Kasumi-1 (cell line): ENCODE measurements around the gene HCCS.
A peak's percentile ranks its signal among the peaks of the same experiment; 100 is the strongest.
"Not testable (repeated sequence)": the region's sequence is repeated elsewhere in the genome, so short reads cannot be mapped to it uniquely, and the experiment has no call there.

ENCODE experiments used
- DNase-seq, 2 experiments: peaks; one replicate each; lab custom pipeline; 2025; lab: John Stamatoyannopoulos, UW

HCCS gene

DNA sequence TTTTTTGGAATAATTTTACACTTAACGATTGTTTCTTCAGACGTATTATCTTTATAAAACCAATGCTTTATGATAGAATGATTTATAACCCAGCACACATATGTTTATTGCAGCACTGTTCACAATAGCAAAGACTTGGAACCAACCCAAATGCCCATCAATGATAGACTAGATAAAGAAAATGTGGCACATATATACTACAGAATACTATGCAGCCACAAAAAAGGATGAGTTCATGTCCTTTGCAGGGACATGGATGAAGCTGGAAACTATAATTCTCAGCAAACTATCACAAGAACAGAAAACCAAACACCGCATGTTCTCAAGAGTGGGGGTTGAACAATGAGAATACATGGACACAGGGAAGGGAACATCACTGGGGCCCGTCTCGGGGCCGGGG lies 12.0 kb downstream of the HCCS start:
- not testable (repeated sequence) for DNase-seq

DNA sequence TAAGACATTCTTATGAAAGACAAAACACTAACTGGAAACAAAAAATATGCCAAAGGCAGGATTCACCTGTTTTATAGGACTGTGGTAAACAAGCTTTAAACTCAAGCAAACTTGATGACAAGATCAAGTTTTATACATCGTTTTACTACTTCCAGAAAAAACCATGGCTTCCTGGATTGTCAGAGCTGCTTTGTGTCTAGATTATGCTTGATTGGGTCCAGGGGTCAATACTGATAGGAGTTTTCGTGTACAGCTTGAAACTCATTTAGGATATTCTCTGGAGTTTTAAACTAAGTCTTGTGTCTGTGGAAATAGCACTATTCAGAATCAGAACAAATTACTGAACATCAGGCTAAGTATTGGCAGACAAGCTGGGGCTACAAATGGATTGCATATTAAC lies 13.0 kb downstream of the HCCS start:
- DNase-seq: no peak

DNA sequence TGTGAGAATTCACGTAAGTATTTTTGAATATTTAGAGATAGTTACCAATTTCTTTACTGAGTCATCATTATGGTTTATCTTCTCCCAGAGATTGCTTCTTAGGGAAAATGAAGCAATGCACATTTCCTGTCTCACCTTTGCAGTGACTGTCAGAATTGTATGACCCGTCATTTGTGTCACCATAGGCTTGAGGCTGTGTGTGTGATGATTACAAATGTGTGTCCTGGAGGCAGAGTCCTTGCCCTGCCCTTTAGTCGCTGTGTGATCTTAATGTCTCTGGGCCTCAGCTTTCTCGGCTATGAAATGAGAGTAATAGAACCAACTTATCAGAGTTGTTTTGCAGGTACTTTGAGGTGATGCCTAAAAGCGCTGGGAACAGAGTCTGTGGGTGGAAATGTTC lies 13.9 kb downstream of the HCCS start:
- no peak for DNase-seq

DNA sequence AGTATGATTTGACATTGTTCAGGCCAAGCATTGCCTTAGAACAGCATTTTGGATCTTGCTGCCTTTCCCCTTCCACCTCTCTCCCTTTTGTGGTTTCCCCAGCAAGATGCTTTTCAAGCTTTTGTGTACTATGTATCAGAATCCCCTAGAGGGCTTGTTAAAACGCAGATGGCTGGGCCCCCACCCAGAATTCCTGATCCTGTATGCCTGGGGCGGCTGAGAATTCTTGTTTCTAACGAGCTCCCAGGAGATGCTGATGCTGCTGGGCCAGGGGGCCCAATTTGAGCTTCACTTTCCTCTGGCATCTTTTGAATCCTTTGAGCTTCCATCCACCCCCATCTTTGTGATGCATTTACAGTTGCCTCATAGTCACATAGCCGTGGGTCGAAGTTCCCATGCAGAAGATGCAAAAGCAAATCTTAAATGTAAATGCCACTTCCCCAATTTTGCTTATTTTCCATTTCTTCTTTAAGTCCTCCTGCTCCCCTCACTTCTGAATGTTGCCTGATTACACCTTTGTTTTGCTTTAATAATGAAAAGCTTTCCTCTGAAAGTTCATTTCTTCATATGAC lies 18.5 kb downstream of the HCCS start:
- DNase-seq: no peak

DNA sequence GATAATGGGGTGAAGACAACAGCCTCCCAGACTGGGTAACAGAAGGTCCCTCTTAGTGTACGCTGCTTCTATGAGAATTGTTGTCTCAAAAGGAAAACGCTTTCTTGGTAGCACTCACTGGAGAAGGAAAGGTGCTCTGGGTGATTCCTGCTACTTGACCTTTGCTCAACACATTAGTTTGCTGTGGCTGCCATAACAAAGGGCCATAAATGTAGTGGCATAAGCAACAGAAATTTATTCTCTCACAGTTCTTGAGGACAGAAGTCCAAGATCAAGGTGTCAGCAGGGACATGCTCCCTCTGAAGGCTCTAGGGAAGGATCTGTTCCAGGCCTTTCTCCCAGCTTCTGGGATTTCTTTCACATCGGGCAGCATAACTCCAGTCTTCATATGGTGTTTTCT lies 19.0 kb downstream of the HCCS start:
- no peak for DNase-seq

DNA sequence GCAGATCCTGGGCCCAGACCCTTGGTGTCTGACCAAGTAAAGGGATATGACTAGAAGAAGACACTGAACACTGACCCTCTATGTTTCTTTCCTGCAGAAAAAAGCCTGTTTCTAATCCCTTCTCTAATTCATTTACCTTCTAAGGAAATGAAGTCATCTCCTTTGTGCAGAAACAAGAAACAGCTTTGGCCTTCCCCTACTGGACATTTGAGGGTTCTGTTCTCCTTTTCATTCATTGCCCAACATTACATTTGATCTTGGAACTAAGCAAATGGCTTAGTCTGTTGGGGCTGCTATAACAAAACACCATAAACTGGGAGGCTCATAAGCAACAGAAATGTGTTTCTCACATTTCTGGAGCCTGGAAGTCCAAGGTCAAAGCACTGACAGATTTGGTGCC lies 20.0 kb downstream of the HCCS start:
- DNase-seq: no peak

DNA sequence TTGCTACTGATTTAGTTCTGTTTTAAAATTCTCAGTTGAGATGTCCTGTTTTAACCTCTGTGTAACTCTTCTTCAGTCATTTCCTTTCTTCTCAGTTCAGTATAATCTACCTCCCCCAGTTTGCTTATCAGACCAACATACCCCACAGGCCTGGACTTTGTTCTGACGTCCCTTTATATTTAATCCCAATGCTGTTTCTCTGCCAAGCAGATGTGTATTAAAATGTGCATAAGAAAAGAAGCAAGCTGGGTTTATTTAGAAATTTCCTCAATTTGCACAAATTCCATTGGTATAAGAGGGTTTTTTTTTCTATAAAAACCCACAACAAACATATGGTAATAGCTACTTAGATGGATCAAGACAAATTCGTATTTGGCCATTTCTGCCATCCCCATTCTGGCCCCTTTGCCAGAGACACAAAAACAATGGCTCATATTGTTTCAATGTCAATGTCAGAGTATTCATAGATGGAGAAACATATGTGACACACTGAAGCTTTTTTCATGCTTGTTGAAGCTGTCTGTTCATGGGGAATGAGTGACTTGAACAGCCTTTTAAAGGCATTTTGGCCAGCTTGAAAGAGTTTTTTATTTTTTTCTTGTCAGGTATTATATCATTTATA lies 24.5 kb downstream of the HCCS start:
- no peak for DNase-seq

DNA sequence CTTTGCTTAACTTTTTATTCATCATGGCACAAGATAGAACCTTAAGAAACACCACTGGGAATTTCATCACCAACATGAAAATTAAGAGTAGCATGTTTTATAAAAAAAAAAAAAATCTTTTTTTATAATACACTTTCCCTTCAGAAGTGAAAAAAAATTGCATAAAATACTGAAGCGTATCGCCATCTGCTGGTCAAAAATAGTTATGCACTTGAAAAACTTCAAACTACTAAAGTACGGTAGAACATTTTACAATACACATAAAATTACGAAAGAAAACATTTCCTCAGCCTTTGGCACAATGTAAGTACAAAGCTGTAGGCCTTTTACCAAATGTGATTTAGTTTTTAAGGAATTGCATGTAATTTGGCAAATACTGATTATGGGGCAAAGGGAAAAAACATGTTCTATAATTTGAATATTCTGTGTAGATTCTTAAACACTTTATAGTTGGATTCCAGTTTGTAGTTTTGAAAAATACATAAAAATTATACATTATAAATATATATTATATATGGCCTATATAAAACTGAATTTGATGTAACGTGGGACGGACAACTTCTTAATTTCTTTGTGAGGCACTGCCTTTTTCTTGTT lies 26.5 kb downstream of the HCCS start:
- peak; percentile 10 to 15 for DNase-seq

DNA sequence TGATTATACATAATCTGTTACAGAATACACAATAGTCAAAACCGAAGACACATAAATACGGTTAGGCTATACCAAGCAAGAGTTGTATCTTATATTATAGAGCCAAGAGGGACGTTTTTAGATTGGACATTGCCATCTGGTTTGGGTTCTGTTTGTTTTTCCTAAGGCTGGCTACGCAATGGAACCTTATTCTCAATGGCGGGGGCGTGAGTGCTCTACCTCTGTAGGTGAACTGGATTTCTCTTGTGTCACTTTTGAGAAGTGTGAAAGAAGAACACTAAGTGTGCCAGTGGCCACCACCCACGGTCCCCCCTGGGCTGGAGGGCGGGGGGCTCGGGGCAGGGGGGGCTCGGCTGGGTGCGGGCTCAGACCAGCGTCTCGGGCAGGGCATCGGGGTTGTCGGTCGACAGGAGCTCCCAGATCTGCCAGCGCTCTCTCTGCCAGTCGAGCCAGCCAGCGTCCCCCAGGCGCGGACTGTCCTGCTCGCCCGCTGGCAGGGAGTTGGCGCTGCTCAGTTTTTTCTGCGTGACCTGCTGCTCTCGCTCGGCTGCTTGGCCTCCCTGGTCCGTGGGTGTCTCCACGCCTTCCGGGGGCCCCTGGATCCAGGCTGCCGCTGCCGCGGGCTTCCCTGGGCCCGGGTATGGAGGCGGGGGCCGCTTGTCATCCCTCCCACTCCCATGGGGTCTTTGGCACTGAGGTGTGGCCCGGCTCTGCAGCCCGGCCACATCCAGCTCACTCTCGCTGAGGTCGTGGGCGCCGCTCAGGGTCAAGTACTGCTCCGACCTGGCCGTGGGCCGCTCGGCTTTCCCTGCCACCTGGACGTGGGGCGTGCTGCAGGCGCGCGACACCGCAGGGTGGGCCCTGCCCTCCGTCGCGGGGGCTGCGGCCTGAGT lies 27.6 kb downstream of the HCCS start:
- DNase-seq: no peak

DNA sequence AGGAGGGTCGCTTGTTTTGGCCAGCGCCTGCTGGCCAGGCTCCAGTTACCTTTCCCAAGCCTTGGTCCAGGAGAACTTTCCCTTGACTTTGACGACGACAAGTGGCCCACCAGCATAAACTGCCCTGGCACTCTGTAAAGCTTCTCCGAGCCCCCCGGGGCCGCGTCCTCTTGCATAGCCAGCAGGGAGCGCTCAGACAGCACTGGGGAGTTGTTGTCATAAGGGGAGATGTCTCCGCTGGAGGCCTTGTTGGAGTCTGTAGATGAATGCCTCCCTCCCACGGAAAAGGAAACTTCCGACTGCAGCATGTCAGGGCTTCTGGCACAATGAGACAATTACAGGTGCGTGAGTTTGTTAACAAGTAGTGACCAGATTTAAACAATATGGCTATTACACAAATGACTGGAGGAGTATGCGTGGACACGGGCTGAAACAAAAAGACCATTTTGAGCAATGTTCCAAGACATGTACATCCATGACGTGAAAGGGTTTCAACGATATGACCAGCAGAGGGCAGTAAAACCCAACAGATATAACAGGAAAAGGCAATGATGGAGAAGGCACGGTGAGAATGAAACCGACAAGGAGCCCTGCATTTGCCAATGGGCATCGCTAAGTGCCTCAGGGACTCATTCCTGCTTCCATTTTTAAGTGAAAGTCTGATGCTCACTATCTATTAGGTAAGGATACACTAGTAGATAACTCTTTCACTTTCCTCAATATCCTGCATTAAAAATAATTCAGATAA lies 33.0 kb downstream of the HCCS start:
- DNase-seq: peak; percentile 51 to 56

DNA sequence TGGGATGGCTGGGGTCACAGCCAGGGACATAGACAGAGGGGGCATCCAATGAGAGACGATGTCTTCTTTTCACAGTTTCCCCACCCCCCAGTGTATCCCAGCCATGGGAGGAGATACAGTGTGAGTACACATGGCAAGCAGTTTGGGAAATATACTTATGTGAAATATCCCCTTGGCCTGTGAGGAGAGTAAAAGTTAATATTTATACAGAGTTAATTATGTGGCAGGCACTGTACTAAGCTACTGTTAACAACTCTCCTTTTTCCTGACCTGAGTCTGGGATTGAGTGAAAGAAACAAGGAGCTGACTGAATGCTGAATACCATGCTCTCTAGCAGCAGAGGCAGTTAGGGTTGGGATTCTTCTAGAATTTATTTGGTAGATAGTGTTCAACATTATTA lies 35.3 kb downstream of the HCCS start:
- DNase-seq: no peak

DNA sequence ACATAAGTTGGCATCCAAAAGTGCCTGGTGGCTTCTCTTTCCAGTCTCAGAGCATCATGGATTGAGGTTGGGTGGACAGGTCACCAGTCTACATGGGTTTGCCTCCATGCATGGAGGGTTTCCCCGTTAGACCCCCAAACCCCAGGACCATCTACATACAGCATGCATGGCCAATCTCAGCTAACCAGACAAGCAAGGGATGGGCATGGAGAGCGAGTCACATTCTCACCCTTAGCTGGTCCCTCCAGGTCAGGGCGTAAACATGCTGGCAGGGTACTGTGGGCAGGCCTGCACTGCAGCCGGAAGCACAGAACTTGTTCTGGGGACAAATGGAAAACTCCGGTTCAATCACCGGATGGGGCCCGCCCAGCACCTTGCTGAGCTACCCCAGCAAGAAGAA lies 37.3 kb downstream of the HCCS start:
- no peak for DNase-seq

DNA sequence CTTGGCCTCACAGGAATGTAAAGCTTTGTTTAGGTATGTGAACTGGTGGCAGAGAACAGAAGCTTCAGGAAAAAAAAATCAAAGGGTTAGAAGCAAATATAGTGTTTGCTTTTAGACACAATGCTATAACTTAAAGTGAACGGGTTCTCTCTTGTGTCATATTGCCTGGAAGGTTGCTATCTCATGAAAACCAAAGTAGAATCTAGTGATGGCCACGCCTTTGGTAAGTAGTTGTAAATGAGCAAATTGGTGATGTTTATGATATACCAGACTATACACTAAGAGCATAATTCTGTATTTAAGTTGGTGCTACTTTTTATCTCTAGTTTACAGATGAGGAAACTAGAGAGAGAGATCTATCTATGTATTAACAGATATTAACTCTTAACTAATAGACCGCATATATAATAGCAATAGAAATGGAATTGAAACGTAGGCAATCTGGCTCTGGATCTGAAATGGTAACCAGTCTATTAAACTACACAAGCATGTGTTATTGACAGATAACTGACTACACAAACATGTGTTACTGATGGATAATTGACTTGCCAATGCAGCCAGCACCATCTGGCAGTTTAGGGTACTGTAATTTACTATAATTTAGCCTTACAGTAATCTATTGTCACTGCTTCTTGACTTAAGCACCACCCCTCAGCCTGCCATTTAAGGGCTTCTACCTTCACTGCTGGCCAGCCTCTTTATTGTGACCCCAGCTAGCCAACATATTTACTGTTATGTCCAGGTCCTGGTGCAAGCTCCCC lies 40.8 kb downstream of the HCCS start:
- no peak for DNase-seq

DNA sequence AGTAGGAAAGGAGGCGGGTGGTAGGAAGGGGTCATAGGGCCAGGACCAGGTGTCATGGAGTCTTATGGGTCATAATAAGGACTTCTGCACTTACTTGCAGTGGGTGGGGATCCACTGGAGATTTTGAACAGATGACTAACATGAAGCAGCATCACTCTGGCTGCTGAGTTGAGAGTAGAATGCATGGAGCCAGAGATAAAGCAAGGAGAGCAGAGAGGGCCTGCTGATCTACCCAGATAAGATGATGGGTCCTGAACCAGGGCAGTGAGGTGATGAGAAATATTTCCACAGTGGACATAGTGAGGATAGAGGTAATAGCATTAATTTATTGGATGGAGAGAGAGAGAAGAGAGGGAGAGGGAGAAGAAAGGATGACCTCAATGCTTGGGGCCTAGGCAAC lies 48.0 kb downstream of the HCCS start:
- DNase-seq: no peak

DNA sequence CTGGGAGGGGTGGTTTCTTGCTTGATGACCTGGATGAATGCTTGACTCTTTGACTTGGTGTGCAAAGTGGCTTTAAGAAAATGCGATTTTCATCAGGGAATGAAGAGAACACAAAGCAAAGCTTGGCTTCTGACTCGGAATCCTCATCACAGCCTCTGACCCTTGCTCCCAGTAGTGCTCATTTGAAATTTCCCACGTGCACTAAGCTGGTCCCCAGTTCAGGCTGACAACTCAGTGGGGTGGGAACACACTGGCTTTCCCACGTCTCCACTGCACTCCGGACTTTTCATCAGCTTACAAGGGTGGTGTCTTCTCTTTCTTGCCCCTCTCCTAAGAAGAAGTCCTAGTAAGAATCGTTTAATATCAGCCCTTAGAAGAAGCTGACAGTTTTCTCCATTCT lies 53.3 kb downstream of the HCCS start:
- DNase-seq: no peak

DNA sequence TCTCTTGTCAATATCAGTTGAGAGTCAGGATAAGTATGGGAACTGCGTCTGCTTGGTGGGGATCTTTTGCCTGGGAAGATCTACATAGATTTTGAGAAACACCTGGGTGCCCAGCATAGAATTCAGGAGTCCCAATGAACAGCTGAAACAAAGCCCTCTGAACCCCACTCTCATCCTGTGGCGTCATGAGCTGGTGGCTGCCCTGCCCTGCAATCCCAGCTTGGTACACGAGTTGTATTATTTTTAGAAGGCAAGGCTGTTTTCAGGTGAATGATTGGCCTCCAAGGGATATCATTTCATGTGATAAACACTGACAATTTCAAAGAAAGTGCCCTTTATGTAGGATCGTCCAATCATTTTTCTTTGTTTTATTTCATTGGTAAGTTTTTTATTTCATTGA lies 60.8 kb downstream of the HCCS start:
- DNase-seq: no peak

DNA sequence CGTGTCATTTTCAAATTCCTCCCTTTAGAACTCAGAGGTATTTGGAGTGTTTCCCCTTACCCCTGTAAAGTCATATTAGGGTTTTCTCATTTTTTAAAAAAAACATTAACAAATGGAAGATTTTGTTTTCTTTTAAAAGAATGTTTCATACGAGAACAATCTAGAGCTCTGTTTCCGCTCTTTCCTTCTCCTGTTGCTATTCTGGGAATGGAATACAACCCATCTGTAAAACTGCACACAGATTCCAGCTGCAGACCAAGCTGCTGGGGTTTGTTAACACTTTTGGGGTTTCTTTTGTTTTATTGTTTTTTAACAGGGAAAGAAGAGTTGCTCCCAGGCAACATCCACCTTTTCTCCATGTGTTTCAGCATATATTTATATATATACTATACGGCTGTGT lies 61.3 kb downstream of the HCCS start:
- DNase-seq: no peak
